ENCODE data around the gene DGKZ.

The DGKZ gene

DNA sequence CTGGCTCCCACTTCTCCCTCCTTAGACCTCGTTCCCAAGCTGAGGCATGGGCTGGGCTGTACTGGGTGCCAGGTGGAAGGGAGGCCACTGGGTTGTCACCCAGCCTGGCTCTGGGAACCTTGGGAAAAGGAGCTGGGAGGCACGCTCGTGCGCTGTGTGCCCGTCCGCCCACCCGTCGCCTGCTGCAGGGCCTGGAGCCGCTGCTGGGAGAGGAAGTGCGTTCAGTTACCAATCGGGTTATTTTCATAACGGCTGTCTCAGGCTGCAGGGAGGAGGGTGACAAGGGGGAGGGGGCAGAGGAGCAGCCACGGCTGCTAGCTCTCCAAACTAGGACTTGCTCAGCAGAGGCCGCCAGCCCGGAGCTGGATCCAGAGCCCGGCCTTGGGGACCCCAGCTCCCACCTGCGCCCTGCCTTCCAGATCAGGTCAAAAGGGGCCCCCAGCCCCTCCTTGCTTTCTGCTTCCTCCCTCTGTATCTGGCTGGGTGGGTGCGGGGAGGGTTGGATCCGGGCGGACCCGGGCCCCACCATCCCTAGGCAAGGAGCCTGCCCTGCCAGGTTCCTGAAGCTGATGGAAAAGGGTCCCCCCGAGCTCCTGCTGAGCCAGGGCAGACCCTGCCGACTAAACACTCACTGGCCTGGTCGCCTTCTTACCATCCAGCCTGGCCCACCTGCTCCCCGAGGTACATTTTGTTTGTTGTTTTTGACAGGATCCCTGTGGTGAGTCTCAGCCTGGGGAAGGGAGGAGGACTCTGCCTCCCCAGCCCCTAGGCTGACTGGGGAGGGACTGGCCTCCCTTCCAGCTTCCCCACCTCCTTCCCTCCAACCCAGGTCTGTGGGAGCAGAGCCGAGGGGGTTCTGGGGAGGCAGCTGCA, 14.3 kb downstream of the DGKZ start:
- Histone ChIP-seq H3K9me3 (ENCODE audit: control insufficient read depth in 1 of 2, low read length in 2 of 2) (no peaks in the 10 kb centered on the region), H3K4me3 (ENCODE audit: low read depth in 1 of 2, low read length in 2 of 2) (peak overlapping the region; percentile 27 to 60), H3K4me1 (ENCODE audit: control insufficient read depth in 1 of 2, insufficient read depth in 2 of 2, low read length in 2 of 2) (peaks cover 13 to 37% of the 10 kb centered on the region in 2 donors), H3K27ac (ENCODE audit: low read length) (peak overlapping the region; percentile 66), H3K36me3 (ENCODE audit: control insufficient read depth in 1 of 2, insufficient read depth in 2 of 2, low read length in 2 of 2) (no peaks in the 10 kb centered on the region), H3K27me3 (ENCODE audit: low read depth, low read length) (no peaks in the 10 kb centered on the region)

DNA sequence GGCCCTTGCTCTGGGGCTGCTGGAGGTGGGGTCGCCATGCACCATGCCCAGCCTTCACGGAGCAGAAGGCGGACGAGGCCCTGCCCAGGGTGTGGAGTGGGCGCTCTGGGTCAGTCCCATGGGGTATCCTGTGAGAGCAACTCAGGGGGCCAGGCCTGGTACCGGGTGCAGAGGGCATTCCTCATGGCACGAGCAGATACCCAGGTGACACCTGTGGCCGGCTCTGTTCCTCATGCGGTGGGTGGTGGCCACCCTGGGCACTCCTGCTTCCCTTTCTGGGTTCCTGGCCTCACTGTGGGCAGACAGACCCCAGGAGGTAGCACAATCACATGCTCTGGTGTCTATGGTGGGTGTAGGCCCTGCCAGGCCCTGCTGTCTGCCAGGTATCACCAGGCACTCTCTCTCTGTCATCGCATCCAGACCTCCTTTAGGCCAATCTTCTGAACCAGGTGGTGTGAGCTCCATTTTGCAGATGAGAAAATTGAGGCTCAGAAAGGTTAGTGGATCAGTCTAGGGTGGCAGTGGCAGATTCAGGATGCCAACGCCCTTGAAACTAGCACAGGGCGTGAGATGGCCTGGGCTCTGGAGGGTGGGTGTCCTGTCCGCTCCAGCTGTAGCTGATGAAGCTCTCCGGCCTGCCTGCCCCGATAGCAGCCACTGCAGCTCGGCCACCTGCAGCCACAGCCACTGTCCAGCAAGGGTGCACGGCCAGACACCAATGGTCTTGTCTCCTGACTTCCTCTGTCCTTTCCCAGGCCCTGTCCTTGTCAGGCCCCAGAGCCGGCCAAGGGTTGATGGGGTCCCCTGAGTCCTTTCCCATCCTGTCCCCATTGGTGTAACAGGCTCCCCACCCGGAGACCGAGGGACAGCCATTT, 15.1 kb downstream of the DGKZ start:
- Histone ChIP-seq H3K9me3 (ENCODE audit: control insufficient read depth in 1 of 2, low read length in 2 of 2) (no peaks in the 10 kb centered on the region), H3K4me3 (ENCODE audit: low read depth in 1 of 2, low read length in 2 of 2) (peak overlapping the region; percentile 27 to 60), H3K4me1 (ENCODE audit: control insufficient read depth in 1 of 2, insufficient read depth in 2 of 2, low read length in 2 of 2) (peaks cover 12 to 44% of the 10 kb centered on the region in 2 donors), H3K36me3 (ENCODE audit: control insufficient read depth in 1 of 2, insufficient read depth in 2 of 2, low read length in 2 of 2) (no peaks in the 10 kb centered on the region), H3K27me3 (ENCODE audit: low read depth, low read length) (no peaks in the 10 kb centered on the region), H3K27ac (ENCODE audit: low read length) (peak overlapping the region; percentile 51)

DNA sequence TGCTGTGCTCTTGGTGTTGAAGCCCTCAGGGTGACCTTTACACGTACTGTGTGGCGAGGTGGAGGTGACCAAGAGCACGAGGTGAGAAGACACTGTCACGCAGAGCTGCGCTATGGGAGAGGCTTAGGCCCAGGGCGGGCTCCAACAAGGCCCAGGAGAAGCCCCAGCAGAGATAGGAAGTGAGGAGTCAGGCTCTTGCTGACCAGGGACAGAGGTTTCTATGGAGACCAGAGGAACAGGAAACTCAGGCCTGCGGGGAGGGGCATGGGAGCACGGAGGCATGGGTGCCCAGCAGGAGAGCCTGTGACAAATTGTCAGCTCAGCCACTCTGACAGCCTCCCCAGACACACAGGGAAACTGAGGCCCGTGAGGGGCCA, 15.8 kb downstream of the DGKZ start:
- Histone ChIP-seq H3K36me3 (ENCODE audit: control insufficient read depth in 1 of 2, insufficient read depth in 2 of 2, low read length in 2 of 2) (peaks cover 1 to 2% of the 10 kb centered on the region in 2 donors), H3K27me3 (ENCODE audit: low read depth, low read length) (no peaks in the 10 kb centered on the region), H3K9me3 (ENCODE audit: control insufficient read depth in 1 of 2, low read length in 2 of 2) (no peaks in the 10 kb centered on the region), H3K27ac (ENCODE audit: low read length) (peak overlapping the region; percentile 51), H3K4me3 (ENCODE audit: low read depth in 1 of 2, low read length in 2 of 2) (peak overlapping the region in 1 of 2 donors; percentile 60), H3K4me1 (ENCODE audit: control insufficient read depth in 1 of 2, insufficient read depth in 2 of 2, low read length in 2 of 2) (peaks cover 12 to 44% of the 10 kb centered on the region in 2 donors)

GRCh38 chr11:46363455-46364005, 16.3 kb downstream of the DGKZ start:
- peaks cover 12 to 44% of the 10 kb centered on the region in 2 donors for H3K4me1 ChIP-seq (ENCODE audit: control insufficient read depth in 1 of 2, insufficient read depth in 2 of 2, low read length in 2 of 2)
- H3K9me3 ChIP-seq (ENCODE audit: control insufficient read depth in 1 of 2, low read length in 2 of 2) = no peaks in the 10 kb centered on the region
- peak overlapping the region; percentile 51 for H3K27ac ChIP-seq (ENCODE audit: low read length)
- peaks cover 5 to 7% of the 10 kb centered on the region in 2 donors for H3K36me3 ChIP-seq (ENCODE audit: control insufficient read depth in 1 of 2, insufficient read depth in 2 of 2, low read length in 2 of 2)
- H3K4me3 ChIP-seq (ENCODE audit: low read depth in 1 of 2, low read length in 2 of 2) = peak overlapping the region in 1 of 2 donors; percentile 60
- no peaks in the 10 kb centered on the region for H3K27me3 ChIP-seq (ENCODE audit: low read depth, low read length)

DNA sequence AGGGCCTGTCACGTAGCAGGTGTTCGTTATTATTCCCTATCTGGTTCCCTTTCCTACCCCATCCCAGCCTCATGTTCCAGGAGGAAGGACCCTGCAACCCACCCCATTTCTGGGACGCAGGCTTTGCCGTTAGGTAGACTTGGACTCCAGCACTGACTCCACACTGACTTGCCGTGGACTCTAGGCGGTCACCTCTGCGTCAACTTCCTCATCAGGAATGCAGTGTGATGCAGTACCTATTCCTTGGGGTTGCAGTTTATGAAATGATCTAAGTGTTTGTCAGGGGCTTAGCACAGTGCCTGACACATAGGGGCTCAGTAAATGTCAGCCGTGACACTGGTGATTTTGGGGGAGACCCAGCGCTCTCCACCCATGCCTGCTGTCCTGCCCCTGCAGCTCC, 16.8 kb downstream of the DGKZ start:
- H3K27ac ChIP-seq (ENCODE audit: low read length) = no peak overlapping the region
- H3K9me3 ChIP-seq (ENCODE audit: control insufficient read depth in 1 of 2, low read length in 2 of 2) = no peaks in the 10 kb centered on the region
- H3K27me3 ChIP-seq (ENCODE audit: low read depth, low read length) = no peaks in the 10 kb centered on the region
- H3K4me1 ChIP-seq (ENCODE audit: control insufficient read depth in 1 of 2, insufficient read depth in 2 of 2, low read length in 2 of 2) = peaks cover 12 to 44% of the 10 kb centered on the region in 2 donors
- peaks cover 5 to 9% of the 10 kb centered on the region in 2 donors for H3K36me3 ChIP-seq (ENCODE audit: control insufficient read depth in 1 of 2, insufficient read depth in 2 of 2, low read length in 2 of 2)
- H3K4me3 ChIP-seq (ENCODE audit: low read depth in 1 of 2, low read length in 2 of 2) = no peak overlapping the region

GRCh38 chr11:46364791-46365190, 17.5 kb downstream of the DGKZ start:
- peaks cover 12 to 44% of the 10 kb centered on the region in 2 donors for H3K4me1 ChIP-seq (ENCODE audit: control insufficient read depth in 1 of 2, insufficient read depth in 2 of 2, low read length in 2 of 2)
- no peak overlapping the region for H3K4me3 ChIP-seq (ENCODE audit: low read depth in 1 of 2, low read length in 2 of 2)
- H3K36me3 ChIP-seq (ENCODE audit: control insufficient read depth in 1 of 2, insufficient read depth in 2 of 2, low read length in 2 of 2) = peaks cover 5 to 14% of the 10 kb centered on the region in 2 donors
- H3K27ac ChIP-seq (ENCODE audit: low read length) = no peak overlapping the region
- H3K9me3 ChIP-seq (ENCODE audit: control insufficient read depth in 1 of 2, low read length in 2 of 2) = no peaks in the 10 kb centered on the region
- H3K27me3 ChIP-seq (ENCODE audit: low read depth, low read length) = no peaks in the 10 kb centered on the region

DNA sequence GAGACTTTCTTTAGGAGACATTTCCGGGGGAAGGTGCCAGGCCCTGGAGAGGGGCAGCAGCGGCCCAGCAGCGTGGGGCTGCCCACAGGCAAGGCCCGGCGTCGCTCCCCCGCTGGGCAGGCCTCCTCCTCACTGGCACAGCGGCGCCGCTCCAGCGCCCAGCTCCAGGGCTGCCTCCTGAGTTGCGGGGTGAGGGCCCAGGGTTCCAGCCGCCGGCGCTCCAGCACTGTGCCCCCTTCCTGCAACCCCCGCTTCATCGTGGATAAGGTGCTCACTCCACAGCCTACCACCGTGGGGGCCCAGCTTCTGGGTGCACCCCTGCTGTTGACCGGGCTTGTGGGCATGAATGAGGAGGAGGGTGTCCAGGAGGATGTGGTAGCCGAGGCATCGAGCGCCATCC, 19.0 kb downstream of the DGKZ start:
- peaks cover 9 to 25% of the 10 kb centered on the region in 2 donors for H3K36me3 ChIP-seq (ENCODE audit: control insufficient read depth in 1 of 2, insufficient read depth in 2 of 2, low read length in 2 of 2)
- no peaks in the 10 kb centered on the region for H3K9me3 ChIP-seq (ENCODE audit: control insufficient read depth in 1 of 2, low read length in 2 of 2)
- no peak overlapping the region for H3K27ac ChIP-seq (ENCODE audit: low read length)
- H3K27me3 ChIP-seq (ENCODE audit: low read depth, low read length) = no peaks in the 10 kb centered on the region
- no peak overlapping the region for H3K4me3 ChIP-seq (ENCODE audit: low read depth in 1 of 2, low read length in 2 of 2)
- peaks cover 9 to 34% of the 10 kb centered on the region in 2 donors for H3K4me1 ChIP-seq (ENCODE audit: control insufficient read depth in 1 of 2, insufficient read depth in 2 of 2, low read length in 2 of 2)

DNA sequence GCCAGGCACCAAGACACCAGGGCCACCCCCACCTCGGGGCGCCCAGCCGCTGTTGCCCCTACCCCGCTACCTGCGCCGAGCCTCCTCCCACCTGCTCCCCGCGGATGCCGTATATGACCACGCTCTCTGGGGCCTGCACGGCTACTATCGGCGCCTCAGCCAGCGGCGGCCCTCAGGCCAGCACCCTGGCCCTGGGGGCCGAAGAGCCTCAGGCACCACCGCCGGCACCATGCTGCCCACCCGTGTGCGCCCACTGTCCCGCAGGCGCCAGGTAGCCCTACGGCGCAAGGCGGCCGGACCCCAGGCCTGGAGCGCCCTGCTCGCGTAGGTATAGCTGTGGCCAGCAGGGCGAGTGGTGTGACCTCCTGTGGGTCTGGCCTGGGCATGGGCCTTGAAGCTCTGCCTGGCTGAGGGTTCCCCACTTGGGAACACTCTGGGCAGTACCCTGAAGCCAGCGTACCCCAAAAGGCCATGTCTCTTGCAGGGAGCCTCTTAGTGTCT, 19.4 kb downstream of the DGKZ start:
- Histone ChIP-seq H3K4me1 (ENCODE audit: control insufficient read depth in 1 of 2, insufficient read depth in 2 of 2, low read length in 2 of 2) (peaks cover 9 to 31% of the 10 kb centered on the region in 2 donors), H3K9me3 (ENCODE audit: control insufficient read depth in 1 of 2, low read length in 2 of 2) (no peaks in the 10 kb centered on the region), H3K27me3 (ENCODE audit: low read depth, low read length) (no peaks in the 10 kb centered on the region), H3K27ac (ENCODE audit: low read length) (no peak overlapping the region), H3K4me3 (ENCODE audit: low read depth in 1 of 2, low read length in 2 of 2) (no peak overlapping the region), H3K36me3 (ENCODE audit: control insufficient read depth in 1 of 2, insufficient read depth in 2 of 2, low read length in 2 of 2) (peaks cover 12 to 30% of the 10 kb centered on the region in 2 donors)

- Histone ChIP-seq H3K36me3 (ENCODE audit: control insufficient read depth in 1 of 2, insufficient read depth in 2 of 2, low read length in 2 of 2) (peaks cover 16 to 36% of the 10 kb centered on the region in 2 donors), H3K27ac (ENCODE audit: low read length) (no peak overlapping the region), H3K27me3 (ENCODE audit: low read depth, low read length) (no peaks in the 10 kb centered on the region), H3K4me3 (ENCODE audit: low read depth in 1 of 2, low read length in 2 of 2) (no peak overlapping the region), H3K9me3 (ENCODE audit: control insufficient read depth in 1 of 2, low read length in 2 of 2) (no peaks in the 10 kb centered on the region), H3K4me1 (ENCODE audit: control insufficient read depth in 1 of 2, insufficient read depth in 2 of 2, low read length in 2 of 2) (peaks cover 7 to 25% of the 10 kb centered on the region in 2 donors)
Observed at GRCh38 chr11:46367244-46367915, 20.1 kb downstream of the DGKZ start.

- no peak overlapping the region for H3K27ac ChIP-seq (ENCODE audit: low read length)
Observed at GRCh38 chr11:46367916-46368267, 20.6 kb downstream of the DGKZ start.

More at GRCh38 chr11:46367916-46368267, 20.6 kb downstream of the DGKZ start:
- no peaks in the 10 kb centered on the region for H3K27me3 ChIP-seq (ENCODE audit: low read depth, low read length)
- peaks cover 16 to 41% of the 10 kb centered on the region in 2 donors for H3K36me3 ChIP-seq (ENCODE audit: control insufficient read depth in 1 of 2, insufficient read depth in 2 of 2, low read length in 2 of 2)
- H3K4me1 ChIP-seq (ENCODE audit: control insufficient read depth in 1 of 2, insufficient read depth in 2 of 2, low read length in 2 of 2) = peaks cover 2 to 20% of the 10 kb centered on the region in 2 donors
- no peak overlapping the region for H3K4me3 ChIP-seq (ENCODE audit: low read depth in 1 of 2, low read length in 2 of 2)
- H3K9me3 ChIP-seq (ENCODE audit: control insufficient read depth in 1 of 2, low read length in 2 of 2) = no peaks in the 10 kb centered on the region
